Neuronal stem cell (in vitro differentiated cells): ENCODE results near the gene GNAQ.

Experiments used
- DNase-seq: peaks from one replicate; pipeline ENCODE4 v3.0.0-alpha.2; 2013; ENCODE audit warnings: low spot score
- H2AFZ ChIP-seq: one replicate; pipeline ENCODE4 v1.6.1; 2013; ENCODE audit warnings: mild to moderate bottlenecking, low read length, inconsistent platforms
- H2AK5ac ChIP-seq: 2 replicates; pipeline ENCODE4 v1.6.1; 2013; ENCODE audit warnings: low read depth, mild to moderate bottlenecking, inconsistent platforms, low read length, moderate library complexity, mixed read lengths
- H2BK120ac ChIP-seq: 2 replicates; pipeline ENCODE4 v1.6.1; 2013; ENCODE audit warnings: low read depth, mild to moderate bottlenecking, inconsistent platforms, low read length, moderate library complexity, mixed read lengths
- H2BK12ac ChIP-seq: one replicate; pipeline ENCODE4 v1.6.1; 2013; ENCODE audit warnings: low read length, inconsistent platforms
- H2BK15ac ChIP-seq: 2 replicates; pipeline ENCODE4 v1.6.1; 2013; ENCODE audit warnings: mild to moderate bottlenecking, low read length, inconsistent platforms, mixed read lengths
- H2BK5ac ChIP-seq: one replicate; pipeline ENCODE4 v1.6.1; 2013; ENCODE audit warnings: inconsistent platforms, mild to moderate bottlenecking, low read length, moderate library complexity
- H3K14ac ChIP-seq: one replicate; pipeline ENCODE4 v1.6.1; 2013; ENCODE audit warnings: low read length, inconsistent platforms
- H3K18ac ChIP-seq: 2 replicates; pipeline ENCODE4 v1.6.1; 2013; ENCODE audit warnings: low read length, inconsistent platforms
- H3K23ac ChIP-seq: 2 replicates; pipeline ENCODE4 v1.6.1; 2013; ENCODE audit warnings: low read depth, mild to moderate bottlenecking, mixed read lengths, low read length, inconsistent platforms; ENCODE audit not compliant: poor library complexity
- H3K27ac ChIP-seq: replicated peaks from 3 replicates; pipeline ENCODE4 v1.5.1; 2013; ENCODE audit warnings: low read length, inconsistent platforms
- H3K27me3 ChIP-seq, 3 experiments: 2 replicates each; pipeline ENCODE4 v1.6.1; 2013; ENCODE audit warnings: low read length in 3 of 3, mild to moderate bottlenecking in 2 of 3, inconsistent platforms in 1 of 3, low read depth in 1 of 3, mixed read lengths in 1 of 3, moderate library complexity in 1 of 3; ENCODE audit not compliant: control insufficient read depth in 3 of 3, insufficient read depth in 3 of 3
- H3K36me3 ChIP-seq, 2 donors: replicated peaks in 1 of 2; 2 replicates each; pipeline ENCODE4 v1.6.1; 2013; ENCODE audit warnings: low read length in 2 of 2; ENCODE audit not compliant: control insufficient read depth in 2 of 2, insufficient read depth in 2 of 2
- H3K4ac ChIP-seq: 2 replicates; pipeline ENCODE4 v1.6.1; 2013; ENCODE audit warnings: inconsistent platforms, mild to moderate bottlenecking, low read length, moderate library complexity
- H3K4me1 ChIP-seq, 2 donors: 1 replicate in 1 of 2; 2 replicates in 1 of 2; pipeline ENCODE4 v1.6.1; 2013; ENCODE audit warnings: low read length in 2 of 2, low read depth in 1 of 2; ENCODE audit not compliant: control insufficient read depth in 2 of 2, insufficient read depth in 1 of 2
- H3K4me2 ChIP-seq: one replicate; pipeline ENCODE4 v1.6.1; 2013; ENCODE audit warnings: mild to moderate bottlenecking, low read length, inconsistent platforms; ENCODE audit not compliant: insufficient read depth, poor library complexity, severe bottlenecking
- H3K4me3 ChIP-seq, 2 donors: 2 replicates each; pipeline ENCODE4 v1.5.1; 2013; ENCODE audit warnings: low read length in 2 of 2, mild to moderate bottlenecking in 2 of 2, inconsistent platforms in 1 of 2, moderate library complexity in 1 of 2
- H3K79me1 ChIP-seq: one replicate; pipeline ENCODE4 v1.6.1; 2013; ENCODE audit warnings: low read depth, mild to moderate bottlenecking, inconsistent platforms, low read length, moderate library complexity
- H3K9ac ChIP-seq: one replicate; pipeline ENCODE4 v1.6.1; 2013; ENCODE audit warnings: mild to moderate bottlenecking, low read depth, low read length, inconsistent platforms; ENCODE audit not compliant: poor library complexity
- H3K9me3 ChIP-seq, 2 donors: replicated peaks in 1 of 2; 2 replicates each; pipeline versions ENCODE3 to v1.6.1; 2013; ENCODE audit warnings: low read length in 2 of 2, mild to moderate bottlenecking in 2 of 2, inconsistent platforms in 1 of 2, low read depth in 1 of 2, mixed read lengths in 1 of 2, moderate library complexity in 1 of 2; ENCODE audit not compliant: control insufficient read depth in 2 of 2, insufficient read depth in 1 of 2
- H4K8ac ChIP-seq: one replicate; pipeline ENCODE4 v1.6.1; 2013; ENCODE audit warnings: low read depth, mild to moderate bottlenecking, inconsistent platforms, low read length, moderate library complexity
- H4K91ac ChIP-seq: one replicate; pipeline ENCODE4 v1.6.1; 2013; ENCODE audit warnings: low read length, low read depth, mild to moderate bottlenecking, inconsistent platforms; ENCODE audit not compliant: poor library complexity
- WGBS, 2 donors: extraction: QIAGEN DNeasy Blood & Tissue Kit; methylation state at CpG; one replicate each; pipeline ENCODE4 v1.1.7; 2013; ENCODE audit warnings: missing lambda C conversion rate in 2 of 2, mixed read lengths in 1 of 2; ENCODE audit not compliant: insufficient read length in 2 of 2, insufficient replicate concordance in 1 of 2; ENCODE audit errors: extremely low coverage in 2 of 2; 5-methylcytosine and 5-hydroxymethylcytosine counted together

GNAQ gene

GRCh38 chr9:77766587-77766986, 265.0 kb downstream of the GNAQ start:
- no peak overlapping the region for H3K4me3 ChIP-seq
- H4K91ac ChIP-seq: no peak overlapping the region
- H3K14ac ChIP-seq: no peak overlapping the region
- H4K8ac ChIP-seq: no peak overlapping the region
- H2AFZ ChIP-seq: no peak overlapping the region
- H3K4me1 ChIP-seq: no peaks in the 10 kb centered on the region
- H3K36me3 ChIP-seq: peaks cover 0 to 21% of the 10 kb centered on the region in 2 donors
- no peak for DNase-seq
- no peak overlapping the region for H2BK5ac ChIP-seq
- no peaks in the 10 kb centered on the region for H3K27me3 ChIP-seq
- H2BK120ac ChIP-seq: no peak overlapping the region
- no peak overlapping the region for H3K23ac ChIP-seq
- no peak overlapping the region for H3K18ac ChIP-seq
- no peak overlapping the region for H2AK5ac ChIP-seq
- no peak overlapping the region for H2BK12ac ChIP-seq
- no peak overlapping the region for H3K4me2 ChIP-seq
- H3K9me3 ChIP-seq: peaks cover 2 to 12% of the 10 kb centered on the region in 2 donors
- no CpG with 5 or more reads among the region's 3 CpGs for WGBS, 2 donors
- no peak overlapping the region for H3K4ac ChIP-seq
- H3K79me1 ChIP-seq: no peaks in the 10 kb centered on the region
- no peak overlapping the region for H2BK15ac ChIP-seq
- no peak overlapping the region for H3K9ac ChIP-seq
- no peak overlapping the region for H3K27ac ChIP-seq

GRCh38 chr9:77765781-77766259, 265.8 kb downstream of the GNAQ start:
- H2BK5ac ChIP-seq: no peak overlapping the region
- no peak overlapping the region for H3K18ac ChIP-seq
- no peak overlapping the region for H3K4me3 ChIP-seq
- H2AFZ ChIP-seq: no peak overlapping the region
- no CpG with 5 or more reads among the region's 2 CpGs for WGBS, 2 donors
- H3K14ac ChIP-seq: no peak overlapping the region
- no peak overlapping the region for H2BK15ac ChIP-seq
- no peak overlapping the region for H3K4ac ChIP-seq
- no peaks in the 10 kb centered on the region for H3K27me3 ChIP-seq
- H3K4me2 ChIP-seq: no peak overlapping the region
- H3K36me3 ChIP-seq: peaks cover 0 to 18% of the 10 kb centered on the region in 2 donors
- no peak overlapping the region for H2BK12ac ChIP-seq
- no peak overlapping the region for H2BK120ac ChIP-seq
- H3K27ac ChIP-seq: no peak overlapping the region
- no peaks in the 10 kb centered on the region for H3K4me1 ChIP-seq
- no peak overlapping the region for H3K23ac ChIP-seq
- H3K79me1 ChIP-seq: no peaks in the 10 kb centered on the region
- H3K9me3 ChIP-seq: peaks cover 2 to 12% of the 10 kb centered on the region in 2 donors
- H2AK5ac ChIP-seq: no peak overlapping the region
- no peak overlapping the region for H3K9ac ChIP-seq
- no peak overlapping the region for H4K8ac ChIP-seq
- H4K91ac ChIP-seq: no peak overlapping the region
- DNase-seq: no peak

- H4K8ac ChIP-seq: no peak overlapping the region
- H3K36me3 ChIP-seq: peaks cover 0 to 18% of the 10 kb centered on the region in 2 donors
- H2BK120ac ChIP-seq: no peak overlapping the region
- no peak overlapping the region for H2BK5ac ChIP-seq
- WGBS, 2 donors: no CpG with 5 or more reads among the region's 10 CpGs
- no peak overlapping the region for H3K14ac ChIP-seq
- H3K27me3 ChIP-seq: no peaks in the 10 kb centered on the region
- DNase-seq: no peak
- no peaks in the 10 kb centered on the region for H3K4me1 ChIP-seq
- no peak overlapping the region for H2BK12ac ChIP-seq
- H3K4me3 ChIP-seq: no peak overlapping the region
- H2BK15ac ChIP-seq: no peak overlapping the region
- H3K9me3 ChIP-seq: peaks cover 2 to 12% of the 10 kb centered on the region in 2 donors
- no peaks in the 10 kb centered on the region for H3K79me1 ChIP-seq
- no peak overlapping the region for H2AFZ ChIP-seq
- H3K4me2 ChIP-seq: no peak overlapping the region
- H3K4ac ChIP-seq: no peak overlapping the region
- no peak overlapping the region for H3K9ac ChIP-seq
- no peak overlapping the region for H3K18ac ChIP-seq
- H4K91ac ChIP-seq: no peak overlapping the region
- no peak overlapping the region for H2AK5ac ChIP-seq
- H3K27ac ChIP-seq: no peak overlapping the region
- H3K23ac ChIP-seq: no peak overlapping the region
These were observed 266.5 kb downstream of the GNAQ start for GRCh38 chr9:77764894-77765780.

GRCh38 chr9:77763566-77763965, 268.0 kb downstream of the GNAQ start:
- Histone ChIP-seq H3K27me3 (no peaks in the 10 kb centered on the region), H3K4me2 (no peak overlapping the region), H2AFZ (no peak overlapping the region), H2BK15ac (no peak overlapping the region), H3K4me3 (no peak overlapping the region), H3K18ac (no peak overlapping the region), H4K8ac (no peak overlapping the region), H3K9ac (no peak overlapping the region), H3K14ac (no peak overlapping the region), H3K36me3 (peaks cover 0 to 18% of the 10 kb centered on the region in 2 donors), H3K79me1 (no peaks in the 10 kb centered on the region), H3K4ac (no peak overlapping the region), H3K27ac (no peak overlapping the region), H2AK5ac (no peak overlapping the region), H3K9me3 (peaks cover 2 to 12% of the 10 kb centered on the region in 2 donors), H2BK120ac (no peak overlapping the region), H2BK12ac (no peak overlapping the region), H4K91ac (no peak overlapping the region), H3K23ac (no peak overlapping the region), H3K4me1 (no peaks in the 10 kb centered on the region), H2BK5ac (no peak overlapping the region)
- WGBS, 2 donors: no CpG with 5 or more reads among the region's 4 CpGs
- DNase-seq: no peak
